ENCODE results near the gene RNU1-1.
A peak's percentile ranks its signal among the peaks of the same experiment; 100 is the strongest.
"Not testable (repeated sequence)": the region's sequence is repeated elsewhere in the genome, so short reads cannot be mapped to it uniquely, and the experiment has no call there.

RNU1-1 gene

DNA sequence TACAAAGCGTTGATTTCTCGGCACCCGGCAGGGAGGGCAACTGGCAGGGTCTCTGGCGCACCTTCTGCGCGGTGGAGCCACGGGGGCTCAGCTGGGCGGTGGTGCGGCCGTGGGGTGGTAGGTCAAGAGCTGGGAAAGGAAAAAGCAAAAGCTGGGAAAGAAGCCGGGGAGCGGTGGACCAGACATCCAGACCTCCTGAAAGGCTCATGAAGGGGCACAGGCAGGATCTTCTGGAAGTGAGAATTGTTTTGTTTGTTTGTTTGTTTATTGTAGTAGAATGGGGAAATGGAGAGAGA lies 7.2 kb upstream of the RNU1-1 start:
- no peak for DNase-seq

DNA sequence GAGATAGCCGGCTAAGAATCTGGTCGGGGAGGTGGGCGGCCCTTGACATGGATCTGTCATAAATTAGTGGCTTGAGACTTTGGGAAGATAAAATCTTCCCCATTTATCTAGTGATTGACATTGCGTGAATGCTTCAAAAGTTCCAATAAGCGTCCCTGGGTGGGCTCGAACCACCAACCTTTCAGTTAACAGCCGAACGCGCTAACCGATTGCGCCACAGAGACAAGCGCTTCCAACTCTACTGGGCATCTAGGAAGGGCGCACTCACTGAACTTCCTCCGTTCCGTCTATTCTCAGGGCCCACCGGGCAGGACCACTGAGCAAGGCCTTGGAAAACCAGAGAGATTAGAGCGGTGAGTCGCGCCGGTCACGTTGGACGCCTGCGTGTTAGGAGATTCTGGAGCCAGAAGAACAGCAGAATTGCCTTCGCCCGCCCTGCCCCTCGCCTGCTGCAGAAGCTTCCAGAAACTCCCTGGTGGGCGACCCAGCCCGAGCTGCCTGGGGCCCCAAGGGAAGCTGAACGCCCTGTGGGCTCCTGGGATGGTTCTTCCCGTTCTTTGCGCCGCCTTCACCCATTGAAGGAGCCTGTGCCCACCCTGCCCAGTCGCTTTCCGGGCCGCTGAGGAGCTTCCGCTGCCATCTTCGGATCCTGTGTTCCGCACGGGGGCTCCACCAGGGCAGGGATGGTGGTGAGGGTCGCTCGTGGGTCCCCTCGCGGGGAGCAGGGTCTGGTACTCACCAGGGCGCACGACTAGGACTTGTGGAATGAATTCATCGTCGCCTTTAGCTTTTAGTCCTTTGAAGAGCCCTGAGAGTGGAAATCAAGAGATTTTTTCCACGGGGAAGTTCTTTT lies 6.6 kb upstream of the RNU1-1 start:
- DNase-seq = peak; percentile 31 to 41

- DNase-seq = not testable (repeated sequence)
Measured at GRCh38 chr1:16519255-16519951, 5.3 kb upstream of the RNU1-1 start.

- not testable (repeated sequence) for DNase-seq
Measured at GRCh38 chr1:16518913-16519254, 4.8 kb upstream of the RNU1-1 start.

DNA sequence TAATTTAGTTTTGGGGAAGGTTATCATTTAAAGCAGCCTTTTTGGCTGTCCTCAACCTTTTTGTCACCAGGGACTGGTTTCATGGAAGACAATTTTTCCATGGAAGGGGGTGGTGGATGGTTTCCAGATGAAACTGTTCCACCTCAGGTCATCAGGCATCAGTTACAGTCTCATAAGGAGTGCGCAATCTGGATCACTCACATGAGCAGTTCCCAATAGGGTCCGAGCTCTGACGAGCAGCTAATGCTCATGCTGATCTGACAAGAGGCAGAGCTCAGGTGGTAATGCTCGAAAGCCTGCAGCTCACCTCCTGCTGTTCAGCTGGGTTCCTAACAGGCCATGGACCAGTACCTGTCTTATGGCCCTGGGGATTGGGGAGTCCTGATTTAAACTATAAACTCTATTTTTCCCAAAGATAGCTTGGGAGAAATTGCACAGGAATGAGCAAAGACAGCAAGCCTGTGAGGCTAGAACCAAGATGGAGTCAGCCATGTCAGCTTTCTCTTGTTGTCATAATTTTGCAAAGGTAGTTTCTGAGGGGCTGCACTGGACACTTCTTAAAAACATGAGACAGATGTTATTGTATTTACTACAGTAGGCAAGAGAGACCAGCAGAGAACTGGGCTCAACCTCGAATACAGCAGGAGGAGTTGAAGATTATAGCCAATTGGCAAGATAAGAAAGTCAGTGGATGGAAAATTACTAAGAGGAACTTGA lies 2.8 kb upstream of the RNU1-1 start:
- DNase-seq = not testable (repeated sequence)

GRCh38 chr1:16513412-16514106 lies 526 bp downstream of the RNU1-1 start:
- DNase-seq = peak; percentile 84 to 86

- peak; percentile 39 to 54 for DNase-seq
Measured at GRCh38 chr1:16512624-16513411, 1.3 kb downstream of the RNU1-1 start.

- not testable (repeated sequence) for DNase-seq
Measured at GRCh38 chr1:16511926-16512325, 2.2 kb downstream of the RNU1-1 start.

- DNase-seq = peak; percentile 32 to 45
Measured at GRCh38 chr1:16508861-16509445, 5.1 kb downstream of the RNU1-1 start.

DNA sequence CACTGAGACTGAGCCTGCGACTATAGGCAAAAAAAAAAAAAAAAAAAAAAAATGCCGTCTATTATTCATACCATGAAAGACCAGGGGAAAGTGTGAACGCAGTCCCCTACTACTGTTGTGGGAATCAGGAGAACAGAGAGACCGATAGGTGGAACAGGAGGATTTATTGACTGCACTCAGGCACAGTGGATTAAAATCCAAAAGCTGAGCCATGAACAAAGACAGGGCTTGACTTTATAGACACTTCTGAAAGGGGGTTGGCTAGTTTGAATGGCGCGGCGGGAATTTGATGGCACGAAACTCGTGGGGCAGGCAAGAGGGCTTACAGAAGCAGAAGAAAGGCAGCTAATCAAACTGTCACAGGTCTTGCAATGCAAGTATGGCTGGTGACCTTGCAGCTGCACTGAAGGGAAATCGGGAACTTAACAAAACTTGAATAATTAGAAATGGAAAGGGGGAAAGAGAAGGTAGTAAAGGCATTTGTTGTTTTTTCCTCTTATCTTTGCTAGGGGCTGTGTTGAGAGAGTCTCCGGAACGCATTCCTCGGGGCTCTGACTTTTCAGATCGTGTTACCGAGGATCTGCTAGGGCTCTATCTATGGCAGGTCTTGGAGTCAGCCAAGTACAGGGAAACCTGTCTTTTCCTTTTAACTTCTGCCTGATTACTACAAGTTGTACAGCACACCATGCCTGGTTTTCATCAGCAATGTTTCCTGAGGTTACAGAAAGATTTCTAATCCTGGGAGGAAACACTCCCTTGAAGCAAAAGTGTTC lies 7.5 kb downstream of the RNU1-1 start:
- not testable (repeated sequence) for DNase-seq

DNA sequence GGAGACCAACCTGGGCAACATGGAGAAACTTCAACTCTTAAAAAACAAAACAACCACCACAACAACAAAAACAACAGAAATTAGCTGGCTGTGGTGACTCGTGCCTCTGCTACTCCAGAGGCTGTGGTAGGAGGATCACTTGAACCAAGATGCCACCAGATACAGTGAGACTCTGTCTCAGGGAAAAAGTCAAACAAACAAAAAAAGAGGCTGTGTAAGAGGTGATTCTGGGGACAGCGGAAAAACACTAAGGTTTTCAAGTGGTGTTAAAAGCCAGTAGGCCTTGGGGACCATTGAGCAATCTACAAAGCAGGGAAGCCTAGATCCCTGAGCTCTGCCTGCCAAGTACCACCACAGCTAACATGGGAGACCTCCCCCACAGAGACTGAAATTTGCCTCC lies 8.2 kb downstream of the RNU1-1 start:
- not testable (repeated sequence) for DNase-seq

GRCh38 chr1:16503494-16503893 lies 10.6 kb downstream of the RNU1-1 start:
- no peak for DNase-seq

- DNase-seq = not testable (repeated sequence)
Measured at GRCh38 chr1:16501446-16501845, 12.6 kb downstream of the RNU1-1 start.

- not testable (repeated sequence) for DNase-seq
Measured at GRCh38 chr1:16500975-16501374, 13.1 kb downstream of the RNU1-1 start.

DNA sequence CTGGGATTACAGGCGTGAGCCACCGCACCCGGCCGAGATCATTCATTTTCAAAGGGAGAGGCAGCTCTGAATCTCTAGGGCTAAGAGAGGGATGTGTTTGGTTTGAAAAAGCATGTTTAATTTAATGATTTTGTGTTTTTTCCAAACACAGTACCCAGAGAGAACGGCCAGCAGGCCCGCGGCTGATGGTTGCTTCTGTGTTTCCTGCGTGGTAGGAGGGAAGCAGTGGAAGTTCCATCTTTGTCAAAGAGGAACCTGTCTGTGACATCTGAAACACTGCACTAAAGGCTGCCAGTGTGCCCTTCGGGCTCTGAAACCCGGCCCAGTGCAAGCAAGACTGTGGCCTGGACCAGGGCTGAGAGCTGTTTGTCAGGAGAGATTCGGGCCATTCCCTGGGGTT lies 13.6 kb downstream of the RNU1-1 start:
- DNase-seq = not testable (repeated sequence)

DNA sequence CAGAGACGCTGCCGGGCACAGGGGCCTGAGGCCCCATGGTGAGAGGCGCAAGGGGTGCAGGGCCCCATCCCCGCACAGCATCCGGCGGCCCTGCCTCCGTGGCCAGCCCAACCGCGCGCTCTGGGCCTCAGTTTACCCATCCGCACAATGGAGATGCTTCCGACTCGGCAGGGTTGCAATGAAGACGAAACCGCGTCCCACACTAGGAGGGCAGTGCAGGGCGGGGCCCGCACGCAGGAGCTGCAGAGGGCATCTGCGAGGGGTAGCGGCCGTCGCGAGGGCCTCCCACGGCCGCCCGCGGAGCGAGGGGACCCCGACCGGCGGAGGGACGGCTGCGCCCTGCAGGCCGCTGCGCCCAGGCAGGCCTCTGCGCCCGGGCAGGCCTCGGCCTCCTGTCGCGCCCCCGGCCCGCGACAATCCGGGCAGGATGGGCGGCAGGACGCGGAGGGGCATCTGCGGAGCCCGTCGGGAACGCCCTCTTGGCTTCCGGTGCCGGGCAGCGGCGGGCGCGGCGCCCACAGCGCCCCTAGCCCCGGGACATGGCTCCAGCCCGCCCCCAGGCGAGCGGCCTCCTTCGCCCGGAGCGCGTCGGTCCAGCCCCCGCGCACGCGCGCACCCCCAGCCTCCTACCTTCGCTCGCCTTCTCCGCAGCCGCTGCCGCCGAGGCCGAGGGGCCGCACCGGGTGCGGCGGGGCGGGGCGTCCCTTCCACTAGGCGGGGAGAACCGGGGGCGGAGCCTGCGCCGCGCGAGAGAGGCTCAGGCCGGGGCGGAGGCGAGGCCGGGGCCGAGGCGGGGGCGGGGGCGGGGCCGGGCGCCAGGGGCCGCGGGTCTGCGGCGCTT lies 15.3 kb downstream of the RNU1-1 start:
- peak; percentile 87 to 91 for DNase-seq

DNA sequence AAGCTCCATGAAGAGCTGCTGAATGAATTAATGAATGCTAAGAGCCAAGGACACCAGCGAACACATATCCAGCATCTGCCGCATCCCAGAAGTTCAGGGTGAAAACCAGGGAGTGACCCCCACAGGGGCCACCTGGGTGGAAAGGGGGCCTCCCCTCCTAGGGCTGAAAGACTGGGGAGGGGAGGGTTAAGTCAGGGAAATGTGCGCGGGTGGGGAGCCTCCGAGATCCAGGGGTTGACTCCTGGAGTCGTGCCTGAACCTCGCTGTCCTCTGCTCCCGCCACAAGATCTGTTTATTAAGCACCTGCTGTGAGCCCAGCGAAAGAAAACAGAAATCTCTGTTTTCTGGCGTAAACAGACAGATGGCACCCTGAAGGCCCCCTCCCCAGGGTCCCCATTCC lies 16.0 kb downstream of the RNU1-1 start:
- DNase-seq = not testable (repeated sequence)

DNA sequence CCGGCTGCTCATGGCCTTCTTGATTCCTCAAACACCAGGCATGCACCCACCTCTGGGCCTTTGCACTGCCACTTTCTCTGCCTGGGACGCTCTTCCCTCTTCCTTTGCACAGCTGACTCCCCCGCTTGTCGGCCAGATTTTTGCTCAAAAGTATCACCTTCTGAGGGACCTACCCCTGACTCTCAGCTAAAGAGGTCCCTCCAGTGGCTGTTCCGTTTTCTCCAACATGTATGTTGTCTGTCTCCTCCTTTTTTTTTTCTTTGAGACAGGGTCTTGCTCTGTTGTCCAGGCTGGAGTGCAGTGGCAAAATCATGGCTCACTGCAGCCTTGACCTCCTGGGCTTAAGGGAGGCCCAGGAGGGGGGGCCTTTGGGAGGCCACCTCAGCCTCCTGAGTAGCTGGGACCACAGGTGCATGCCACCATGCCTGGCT lies 16.6 kb downstream of the RNU1-1 start:
- DNase-seq = not testable (repeated sequence)

DNA sequence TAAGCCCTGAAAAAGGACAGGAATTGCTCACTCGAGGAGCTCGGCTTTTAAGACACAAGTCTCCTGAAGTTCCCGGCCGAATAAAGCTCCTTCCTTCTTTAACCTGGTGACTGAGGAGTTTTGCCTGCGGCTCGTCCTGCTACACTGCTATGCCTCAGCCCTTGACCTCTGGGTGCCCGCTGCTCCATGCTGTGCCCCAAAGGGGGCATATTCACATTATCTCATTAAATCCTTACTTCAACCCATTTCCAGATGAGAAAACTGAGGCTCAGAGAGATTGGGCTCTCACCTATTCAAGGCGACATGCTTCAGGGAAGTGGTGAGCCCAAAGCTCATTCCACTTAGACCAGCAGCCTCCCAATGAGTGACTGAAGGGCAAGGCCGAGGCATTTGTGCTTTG lies 20.4 kb downstream of the RNU1-1 start:
- DNase-seq = not testable (repeated sequence)

GRCh38 chr1:16492937-16493336 lies 21.1 kb downstream of the RNU1-1 start:
- DNase-seq = peak; percentile 28 to 47

All from activated T-cell treated with anti-CD3 and anti-CD28 coated beads, Interleukin-2, amount 50 U/mL, for 48 hours (primary cell).